Caco-2 (cell line): ENCODE measurements around the gene PHF21A. TPM values are rescaled to one million over a fixed set of nuclear protein-coding genes. Genes with fewer than 3 reads are reported as not detected.

Experiments
- BruUV-seq: library from RNA; stranded (reverse); fragments of 400-500 nt; replicated peaks from 2 replicates; lab custom pipeline; 2021; lab: Mats Ljungman, UMichigan
- CTCF ChIA-PET: fragments of 300-600 bp; sonication (Branson Sonifier 250); formaldehyde crosslinking; loops from one replicate; lab custom pipeline; 2022; ENCODE audit warnings: antibody characterized with exemption; lab: Charles Lee
- POLR2A ChIA-PET: fragments of 300-600 bp; sonication (Branson Sonifier 250); formaldehyde crosslinking; loops from one replicate; lab custom pipeline; 2022; ENCODE audit warnings: antibody characterized with exemption; lab: Charles Lee
- DNase-seq, 2 experiments: peaks; one replicate each; pipeline versions ENCODE4 v3.0.0 to v3.0.0-alpha.2; 2020 to 2022
- H3K27me3 ChIP-seq: replicated peaks from 2 replicates; pipeline ENCODE4 v1.6.0; 2011; ENCODE audit warnings: low read length; ENCODE audit not compliant: control insufficient read depth, insufficient read depth
- H3K36me3 ChIP-seq: 2 replicates; pipeline ENCODE4 v1.5.1; 2011; ENCODE audit warnings: low read length; ENCODE audit not compliant: control insufficient read depth, insufficient read depth
- H3K4me1 ChIP-seq: fragments of 250-450 bp; sonication (Bioruptor Pico); 2 replicates; pipeline ENCODE4 v1.5.1; 2020; ENCODE audit warnings: mild to moderate bottlenecking
- H3K4me3 ChIP-seq: 2 replicates; pipeline ENCODE4 v1.5.1; 2011; ENCODE audit warnings: low read depth, mild to moderate bottlenecking, control low read depth, low read length
- H3K9me3 ChIP-seq: fragments of 250-450 bp; sonication (Bioruptor Pico); 2 replicates; pipeline ENCODE4 v1.5.1; 2020; ENCODE audit warnings: mild to moderate bottlenecking, moderate library complexity
- H3K27ac Mint-ChIP-seq: one replicate; pipeline ENCODE4 v1.8.0; 2022; ENCODE audit warnings: mixed read lengths; ENCODE audit not compliant: unreplicated experiment
- H3K27me3 Mint-ChIP-seq: one replicate; pipeline ENCODE4 v1.8.0; 2022; ENCODE audit warnings: mixed read lengths; ENCODE audit not compliant: insufficient read depth, unreplicated experiment
- H3K36me3 Mint-ChIP-seq: one replicate; pipeline ENCODE4 v1.8.0; 2022; ENCODE audit warnings: mild to moderate bottlenecking, mixed read lengths; ENCODE audit not compliant: insufficient read depth, unreplicated experiment
- H3K4me1 Mint-ChIP-seq: one replicate; pipeline ENCODE4 v1.8.0; 2022; ENCODE audit warnings: low read depth, mixed read lengths; ENCODE audit not compliant: unreplicated experiment
- H3K4me3 Mint-ChIP-seq: one replicate; pipeline ENCODE4 v1.8.0; 2022; ENCODE audit warnings: mild to moderate bottlenecking, moderate library complexity, mixed read lengths; ENCODE audit not compliant: unreplicated experiment
- H3K9me3 Mint-ChIP-seq: one replicate; pipeline ENCODE4 v1.8.0; 2022; ENCODE audit warnings: mixed read lengths; ENCODE audit not compliant: unreplicated experiment
- intact Hi-C: fragments of 100-400 bp; cut with micrococcal nuclease; formaldehyde crosslinking; loops from one replicate; pipeline ENCODE4 v1.10.0; 2022; ENCODE audit not compliant: unreplicated experiment
- total RNA-seq: library from RNA; stranded (reverse); gene quantifications from 2 replicates; pipeline ENCODE4 v1.2.3, GENCODE V29; 2022
- TF ChIP-seq, protein P1 (sequence below), 2 experiments: fragments of 200-600 bp in 1 of 2; IDR thresholded peaks; 1 replicate in 1 of 2; 2 replicates in 1 of 2; pipeline versions ENCODE4 v1.5.1 to v1.8.0; 2011 to 2022; ENCODE audit warnings: antibody characterized with exemption in 1 of 2, control low read depth in 1 of 2, inconsistent platforms in 1 of 2, low read depth in 1 of 2, low read length in 1 of 2, mild to moderate bottlenecking in 1 of 2, moderate library complexity in 1 of 2; ENCODE audit not compliant: insufficient read depth in 1 of 2, severe bottlenecking in 1 of 2, unreplicated experiment in 1 of 2

The PHF21A gene
- total RNA-seq, 1 experiment from 2014 or later, result 20.0 TPM

DNA sequence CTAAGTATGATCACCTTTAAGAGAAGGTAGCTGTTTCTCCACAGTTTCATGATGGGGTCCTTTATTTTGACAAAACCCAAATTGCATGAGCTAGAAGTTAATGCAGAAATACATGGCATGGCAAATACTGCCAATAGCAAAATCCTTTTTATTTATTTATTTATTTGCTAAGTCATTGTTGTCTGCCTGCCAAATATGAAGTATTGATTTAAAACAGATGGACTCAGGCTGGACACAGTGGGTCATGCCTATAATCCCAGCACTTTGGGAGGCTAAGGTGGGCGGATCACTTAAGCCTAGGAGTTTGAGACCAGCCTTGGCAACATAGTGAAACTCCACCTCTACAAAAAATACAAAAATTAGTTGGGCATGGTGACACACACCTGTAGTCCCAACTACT, 146.4 kb downstream of the PHF21A start:
- ChIA-PET CTCF (no interaction called here), POLR2A (no interaction called here)
- intact Hi-C loops, result no loop called here
- Mint-ChIP-seq H3K36me3 (no peaks in the 10 kb centered on the region), H3K27me3 (no peaks in the 10 kb centered on the region), H3K4me1 (peaks cover 1% of the 10 kb centered on the region), H3K4me3 (no peak overlapping the region), H3K9me3 (no peaks in the 10 kb centered on the region), H3K27ac (no peak overlapping the region)
- Histone ChIP-seq H3K4me1 (peaks cover 12% of the 10 kb centered on the region), H3K27me3 (no peaks in the 10 kb centered on the region), H3K9me3 (no peaks in the 10 kb centered on the region), H3K36me3 (no peaks in the 10 kb centered on the region), H3K4me3 (no peak overlapping the region)
- TF ChIP-seq, protein P1, sequence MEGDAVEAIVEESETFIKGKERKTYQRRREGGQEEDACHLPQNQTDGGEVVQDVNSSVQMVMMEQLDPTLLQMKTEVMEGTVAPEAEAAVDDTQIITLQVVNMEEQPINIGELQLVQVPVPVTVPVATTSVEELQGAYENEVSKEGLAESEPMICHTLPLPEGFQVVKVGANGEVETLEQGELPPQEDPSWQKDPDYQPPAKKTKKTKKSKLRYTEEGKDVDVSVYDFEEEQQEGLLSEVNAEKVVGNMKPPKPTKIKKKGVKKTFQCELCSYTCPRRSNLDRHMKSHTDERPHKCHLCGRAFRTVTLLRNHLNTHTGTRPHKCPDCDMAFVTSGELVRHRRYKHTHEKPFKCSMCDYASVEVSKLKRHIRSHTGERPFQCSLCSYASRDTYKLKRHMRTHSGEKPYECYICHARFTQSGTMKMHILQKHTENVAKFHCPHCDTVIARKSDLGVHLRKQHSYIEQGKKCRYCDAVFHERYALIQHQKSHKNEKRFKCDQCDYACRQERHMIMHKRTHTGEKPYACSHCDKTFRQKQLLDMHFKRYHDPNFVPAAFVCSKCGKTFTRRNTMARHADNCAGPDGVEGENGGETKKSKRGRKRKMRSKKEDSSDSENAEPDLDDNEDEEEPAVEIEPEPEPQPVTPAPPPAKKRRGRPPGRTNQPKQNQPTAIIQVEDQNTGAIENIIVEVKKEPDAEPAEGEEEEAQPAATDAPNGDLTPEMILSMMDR (IDR thresholded peaks at IDR 0.05; ENCODE audit: insufficient read depth in 1 of 2, low read depth in 1 of 2, low read length in 1 of 2, severe bottlenecking in 1 of 2, unreplicated experiment in 1 of 2), result no peak
- no peak for DNase-seq
- BruUV-seq, result no TSS peak

DNA sequence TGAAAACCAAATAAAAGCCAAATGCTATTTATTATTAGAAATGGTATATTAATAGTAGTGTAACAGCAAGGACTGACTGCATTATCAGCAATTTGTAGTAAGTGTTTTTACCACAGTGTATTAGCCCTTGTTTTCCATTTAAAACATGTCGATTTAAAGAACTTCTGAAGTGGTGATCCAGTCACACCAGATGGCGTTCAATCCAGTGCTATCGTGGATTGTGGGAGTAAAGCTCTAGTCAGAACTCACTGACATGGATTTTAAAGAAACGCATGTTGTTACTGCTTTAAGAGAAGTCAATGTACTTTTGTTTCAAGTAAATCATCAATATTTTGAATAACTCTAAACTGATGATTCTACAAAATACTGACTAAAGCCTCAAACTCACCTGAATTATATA, 147.7 kb downstream of the PHF21A start:
- Mint-ChIP-seq H3K4me1 (peaks cover 13% of the 10 kb centered on the region), H3K27ac (no peak overlapping the region), H3K9me3 (no peaks in the 10 kb centered on the region), H3K27me3 (no peaks in the 10 kb centered on the region), H3K4me3 (no peak overlapping the region), H3K36me3 (no peaks in the 10 kb centered on the region)
- no peaks in the 10 kb centered on the region for H3K36me3 ChIP-seq
- ChIA-PET CTCF (interaction anchor here (0.9 kb wide), 1 partner anchor 33 kb away, joined by 5 read pairs; no protein-coding TSS in a partner anchor), POLR2A (no interaction called here)
- H3K9me3 ChIP-seq, result no peaks in the 10 kb centered on the region
- H3K4me3 ChIP-seq, result no peak overlapping the region
- no peaks in the 10 kb centered on the region for H3K27me3 ChIP-seq
- intact Hi-C loops, result no loop called here
- DNase-seq, result no peak
- TF ChIP-seq, protein P1 (IDR thresholded peaks at IDR 0.05; ENCODE audit: insufficient read depth in 1 of 2, low read depth in 1 of 2, low read length in 1 of 2, severe bottlenecking in 1 of 2, unreplicated experiment in 1 of 2), result no peak
- peaks cover 22% of the 10 kb centered on the region for H3K4me1 ChIP-seq
- no TSS peak for BruUV-seq

GRCh38 chr11:45968901-45969300, 152.4 kb downstream of the PHF21A start:
- no TSS peak for BruUV-seq
- TF ChIP-seq, protein P1 (IDR thresholded peaks at IDR 0.05; ENCODE audit: insufficient read depth in 1 of 2, low read depth in 1 of 2, low read length in 1 of 2, severe bottlenecking in 1 of 2, unreplicated experiment in 1 of 2), result no peak
- DNase-seq, result peak in 1 of 2 experiments; percentile 39
- ChIA-PET CTCF (interaction anchor here (1.3 kb wide), 1 partner anchor 38 kb away, joined by 5 read pairs; no protein-coding TSS in a partner anchor), POLR2A (no interaction called here)
- Mint-ChIP-seq H3K27me3 (no peaks in the 10 kb centered on the region), H3K4me1 (peaks cover 14% of the 10 kb centered on the region), H3K4me3 (no peak overlapping the region), H3K27ac (peak overlapping the region; percentile 43), H3K9me3 (no peaks in the 10 kb centered on the region), H3K36me3 (no peaks in the 10 kb centered on the region)
- Histone ChIP-seq H3K9me3 (no peaks in the 10 kb centered on the region), H3K27me3 (no peaks in the 10 kb centered on the region), H3K4me1 (peaks cover 31% of the 10 kb centered on the region), H3K36me3 (no peaks in the 10 kb centered on the region), H3K4me3 (no peak overlapping the region)
- intact Hi-C loops, result loop anchor here (1.0 kb wide), 1 partner anchor 14 kb away; no protein-coding TSS in a partner anchor
